ENCODE measurements around the gene MSI1.

GRCh38 chr12:120399531-120399930 is 30.6 kb upstream of the MSI1 start:
- TF ChIP-seq EZH2 (IDR thresholded peaks at IDR 0.05; ENCODE audit: low read depth) (no peak), CTCF (conservative IDR thresholded peaks at IDR 0.05) (no peak)
